Skin epidermis (tissue), 12 donors: ENCODE results near the gene HTR3C.

Experiments used
- H3K27ac ChIP-seq, 21 experiments: fragments of 200-600 bp; sonication (generic) in 11 of 21; one replicate each; pipeline ENCODE4 v1.5.0; 2020; ENCODE audit warnings: mild to moderate bottlenecking in 3 of 21, inconsistent platforms in 2 of 21, moderate library complexity in 2 of 21
- H3K4me3 ChIP-seq, 7 experiments: fragments of 200-600 bp; sonication (generic) in 2 of 7; one replicate each; pipeline ENCODE4 v1.5.0; 2020; ENCODE audit warnings: inconsistent platforms in 2 of 7, mild to moderate bottlenecking in 2 of 7, moderate library complexity in 1 of 7

The HTR3C gene

DNA sequence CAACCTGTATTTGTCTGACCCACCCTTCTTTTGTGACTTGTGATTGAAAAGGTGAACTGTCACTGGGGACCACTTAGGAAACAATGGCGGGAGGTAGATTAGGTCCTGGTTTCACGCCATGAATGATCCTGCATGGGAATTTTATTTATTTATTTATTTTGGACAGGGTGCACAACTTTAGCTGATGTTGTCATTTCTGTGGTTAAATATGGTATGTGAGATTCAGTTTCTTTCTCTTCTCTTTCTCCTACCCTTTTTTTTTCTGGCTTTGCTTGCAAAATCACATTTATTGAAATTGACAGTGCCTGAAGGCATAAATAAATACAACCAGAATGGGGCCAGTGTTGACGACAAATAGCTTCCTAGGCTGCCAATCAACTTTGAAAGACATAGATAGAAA is 26.0 kb downstream of the HTR3C start:
- no peak overlapping the region for H3K4me3 ChIP-seq
- no peak overlapping the region for H3K27ac ChIP-seq

DNA sequence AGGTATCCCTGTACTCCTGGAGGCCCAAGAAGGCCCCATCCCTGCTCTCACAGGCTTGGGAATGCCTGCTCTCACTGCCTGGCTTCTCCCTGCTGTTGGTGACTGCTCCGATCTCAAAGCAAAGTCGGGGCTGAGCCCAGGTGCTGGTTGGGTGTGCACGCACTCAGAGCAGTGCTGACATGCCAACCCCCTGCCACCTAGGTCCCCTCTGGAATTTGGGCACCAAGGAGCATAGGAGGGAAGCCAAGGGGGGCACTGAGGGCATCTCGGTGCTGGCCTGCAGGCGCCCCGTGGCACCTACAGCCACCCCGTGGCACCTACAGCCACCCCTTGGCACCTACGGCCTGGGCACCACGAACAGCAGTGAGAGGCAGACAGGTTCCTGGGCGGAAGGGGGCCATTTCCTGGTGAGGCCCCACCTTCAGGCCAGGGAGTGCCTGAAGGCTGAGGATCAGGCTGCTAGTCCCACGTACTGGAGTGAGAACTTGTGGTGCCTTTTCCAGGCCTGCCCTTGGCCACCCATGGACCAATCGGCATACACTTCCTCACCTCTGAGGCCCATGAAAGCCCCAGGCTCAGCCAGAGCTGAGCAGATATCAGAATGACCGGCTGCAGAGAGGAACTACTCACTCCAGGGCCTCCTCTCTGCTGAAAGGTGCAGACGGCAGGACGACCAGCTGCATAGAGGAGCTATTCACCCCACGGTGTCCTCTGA is 28.4 kb downstream of the HTR3C start:
- no peak overlapping the region for H3K4me3 ChIP-seq
- H3K27ac ChIP-seq, result no peak overlapping the region

DNA sequence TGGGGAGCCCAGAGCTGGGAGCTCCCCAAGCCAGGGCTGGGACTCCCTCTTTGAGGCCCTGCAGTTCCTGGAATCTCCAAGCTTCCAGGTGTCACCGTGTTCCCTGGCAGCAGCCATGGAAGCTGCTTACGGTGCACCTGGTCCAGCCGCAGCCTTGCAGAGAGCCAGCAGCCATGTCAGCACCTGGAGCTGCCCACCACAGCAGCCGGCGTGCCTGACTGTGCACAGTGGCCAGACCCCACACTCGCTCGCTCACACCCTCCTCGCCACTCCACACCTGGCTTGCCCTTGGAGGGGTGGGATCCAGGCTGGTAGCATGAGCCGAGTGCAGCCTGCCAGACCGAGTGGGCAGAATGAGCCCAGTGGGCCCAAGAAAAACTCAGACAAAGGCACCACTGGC is 29.2 kb downstream of the HTR3C start:
- Histone ChIP-seq H3K27ac (no peak overlapping the region), H3K4me3 (no peak overlapping the region)

DNA sequence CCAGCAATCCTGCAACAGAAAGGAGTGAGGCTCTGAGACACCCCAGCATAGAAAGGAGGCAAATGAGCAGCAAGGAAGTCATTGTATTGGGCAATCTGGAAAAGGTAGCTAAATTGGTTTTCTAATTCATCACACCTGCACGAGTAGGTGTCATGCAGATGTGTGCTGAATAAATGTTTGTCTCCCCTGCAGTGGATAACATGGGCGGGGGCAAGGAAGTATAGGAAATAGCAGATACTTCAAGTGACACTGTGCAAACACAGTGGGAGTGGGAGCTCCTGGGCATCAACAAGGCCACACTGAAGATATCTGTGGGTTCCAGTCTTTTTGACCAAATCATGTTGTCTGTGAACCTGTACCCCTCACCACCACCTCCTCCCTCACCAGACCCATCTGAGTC is 29.6 kb downstream of the HTR3C start:
- Histone ChIP-seq H3K4me3 (no peak overlapping the region), H3K27ac (no peak overlapping the region)

DNA sequence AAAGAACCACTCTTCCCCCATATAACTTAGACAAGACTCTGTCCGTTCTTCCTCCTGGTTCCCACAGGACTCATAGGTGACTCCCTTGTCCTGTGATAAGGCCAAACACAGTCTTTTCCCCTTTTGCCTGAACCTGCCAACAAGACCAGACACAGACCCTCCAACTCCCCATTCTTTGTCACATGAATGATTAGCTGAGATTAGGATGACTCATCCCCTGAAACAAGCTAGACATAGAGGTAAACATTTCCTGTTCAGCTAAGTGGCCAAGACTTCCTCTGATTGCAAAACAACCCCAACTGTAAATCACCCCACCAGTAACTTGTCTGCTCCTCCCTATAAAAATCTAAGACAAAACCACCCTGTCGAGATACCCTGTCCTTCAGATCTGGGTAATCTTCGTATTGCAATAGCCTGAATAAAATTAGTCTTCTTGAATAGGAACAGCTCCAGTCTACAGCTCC is 32.6 kb downstream of the HTR3C start:
- Histone ChIP-seq H3K4me3 (no peak overlapping the region), H3K27ac (no peak overlapping the region)

- no peak overlapping the region for H3K27ac ChIP-seq
Observed at GRCh38 chr3:184092199-184092598, 39.4 kb downstream of the HTR3C start.

DNA sequence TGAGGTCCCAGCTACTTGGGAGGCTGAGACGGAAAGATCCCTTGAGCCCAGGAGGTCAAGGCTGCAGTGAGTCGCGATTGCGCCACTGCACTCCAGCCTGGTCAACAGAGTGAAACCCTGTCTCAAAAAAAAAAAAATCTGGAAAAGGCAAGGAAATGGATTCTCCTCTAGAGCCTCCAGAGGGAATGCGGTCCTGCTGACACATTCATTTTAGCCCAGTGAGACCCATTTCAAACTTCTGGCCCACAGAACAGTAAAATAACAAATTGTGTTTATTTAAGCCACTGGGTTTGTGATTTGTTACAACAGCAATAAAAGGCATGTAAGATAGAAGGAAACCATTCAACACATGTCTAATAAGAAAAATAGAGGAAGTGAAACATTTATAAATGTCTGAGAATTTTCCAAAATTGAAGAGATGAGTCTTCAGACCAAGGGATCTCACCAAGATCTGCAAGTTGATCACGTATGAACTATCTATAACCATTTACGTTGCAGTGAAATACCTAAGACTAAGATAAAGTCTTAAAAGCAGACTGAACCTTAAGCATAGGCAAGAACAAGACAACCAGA is 44.0 kb downstream of the HTR3C start, which contains the start of gene HTR3E:
Gene HTR3E, plus strand, starts transcription at position 254 of the 573 bp plus-strand sequence. CDS start 466 bp downstream, outside the sequence.
- Histone ChIP-seq H3K27ac (no peak within 1 kb of the TSS), H3K4me3 (no peak within 1 kb of the TSS)

More at GRCh38 chr3:184092199-184092598, 39.4 kb downstream of the HTR3C start:
- no peak overlapping the region for H3K4me3 ChIP-seq

DNA sequence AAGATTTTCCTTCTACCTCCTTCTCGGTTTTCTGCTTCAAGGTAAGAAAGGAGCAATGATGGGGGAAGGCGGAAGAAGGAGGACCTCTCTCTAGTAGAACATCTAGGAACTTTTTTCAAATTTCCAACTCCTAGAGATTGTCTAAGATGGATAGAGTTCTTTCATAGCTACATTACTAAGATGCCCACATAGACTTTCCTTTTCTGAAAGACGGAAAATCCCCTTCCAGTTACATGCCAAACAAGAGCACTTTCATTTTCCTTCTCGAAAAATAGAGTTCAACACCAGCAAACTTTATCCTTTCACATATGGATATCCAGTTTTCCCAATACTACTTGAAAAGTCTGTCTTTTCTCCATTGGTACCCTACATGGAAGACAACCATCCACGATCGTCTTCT is 44.7 kb downstream of the HTR3C start:
- Histone ChIP-seq H3K4me3 (no peak overlapping the region), H3K27ac (no peak overlapping the region)

GRCh38 chr3:184099806-184100686 is 47.2 kb downstream of the HTR3C start:
- Histone ChIP-seq H3K4me3 (no peak overlapping the region), H3K27ac (no peak overlapping the region)
